Measurements from ENCODE around the gene HEPACAM. TPM values are rescaled to one million over a fixed set of nuclear protein-coding genes. Genes with fewer than 3 reads are reported as not detected.

Gene HEPACAM
- total RNA-seq, 4 donors from 2014 or later, result 0.67 to 1.7 TPM; not detected in 2

GRCh38 chr11:124880290-124880611 is 55.6 kb downstream of the HEPACAM start:
- no peak for DNase-seq
- TF ChIP-seq CTCF (IDR thresholded peaks at IDR 0.05), result no peak
- TF ChIP-seq POLR2A (IDR thresholded peaks at IDR 0.05), result no peak
- H3K27me3 ChIP-seq, result no peaks in the 10 kb centered on the region
- no peaks in the 10 kb centered on the region for H3K9me3 ChIP-seq
- H3K36me3 ChIP-seq, result no peaks in the 10 kb centered on the region
- peaks cover 0 to 20% (median 0%) of the 10 kb centered on the region in 4 donors for H3K4me1 ChIP-seq
- no peak overlapping the region for H3K4me3 ChIP-seq
- no peak overlapping the region for H3K27ac ChIP-seq

- no peak for TF ChIP-seq POLR2A (IDR thresholded peaks at IDR 0.05)
- TF ChIP-seq CTCF (IDR thresholded peaks at IDR 0.05), result no peak
- Histone ChIP-seq H3K4me3 (no peak overlapping the region), H3K27ac (no peak overlapping the region), H3K36me3 (no peaks in the 10 kb centered on the region), H3K27me3 (no peaks in the 10 kb centered on the region), H3K9me3 (no peaks in the 10 kb centered on the region), H3K4me1 (peaks cover 0 to 20% (median 0%) of the 10 kb centered on the region in 4 donors)
- DNase-seq, result no peak
These were observed 56.2 kb downstream of the HEPACAM start for GRCh38 chr11:124879493-124880289.

GRCh38 chr11:124878759-124879492 is 56.9 kb downstream of the HEPACAM start:
- H3K9me3 ChIP-seq, result no peaks in the 10 kb centered on the region
- peaks cover 0 to 20% (median 0%) of the 10 kb centered on the region in 4 donors for H3K4me1 ChIP-seq
- H3K27ac ChIP-seq, result no peak overlapping the region
- TF ChIP-seq CTCF (IDR thresholded peaks at IDR 0.05) (no peak), POLR2A (IDR thresholded peaks at IDR 0.05) (no peak)
- no peak overlapping the region for H3K4me3 ChIP-seq
- DNase-seq, result no peak
- H3K27me3 ChIP-seq, result no peaks in the 10 kb centered on the region
- H3K36me3 ChIP-seq, result no peaks in the 10 kb centered on the region

GRCh38 chr11:124877910-124878758 is 57.7 kb downstream of the HEPACAM start:
- no peaks in the 10 kb centered on the region for H3K9me3 ChIP-seq
- H3K27me3 ChIP-seq, result no peaks in the 10 kb centered on the region
- TF ChIP-seq CTCF (IDR thresholded peaks at IDR 0.05), result no peak
- no peak for TF ChIP-seq POLR2A (IDR thresholded peaks at IDR 0.05)
- H3K27ac ChIP-seq, result no peak overlapping the region
- H3K4me1 ChIP-seq, result peaks cover 0 to 20% (median 0%) of the 10 kb centered on the region in 4 donors
- no peak for DNase-seq
- H3K4me3 ChIP-seq, result no peak overlapping the region
- no peaks in the 10 kb centered on the region for H3K36me3 ChIP-seq

GRCh38 chr11:124877631-124877909 is 58.3 kb downstream of the HEPACAM start:
- Histone ChIP-seq H3K4me3 (peak overlapping the region in 1 of 4 donors; percentile 65), H3K36me3 (no peaks in the 10 kb centered on the region), H3K9me3 (no peaks in the 10 kb centered on the region), H3K4me1 (peaks cover 0 to 20% (median 0%) of the 10 kb centered on the region in 4 donors), H3K27me3 (no peaks in the 10 kb centered on the region), H3K27ac (no peak overlapping the region)
- TF ChIP-seq CTCF (IDR thresholded peaks at IDR 0.05), result no peak
- no peak for TF ChIP-seq POLR2A (IDR thresholded peaks at IDR 0.05)
- DNase-seq, result no peak
